ENCODE measurements around the gene ANAPC1. TPM values are rescaled to one million over a fixed set of nuclear protein-coding genes. Genes with fewer than 3 reads are reported as not detected.

ANAPC1 gene
- total and polyA plus RNA-seq, 9 of the 15 experiments (the other 6 are each of a cell fraction or from before 2014, with no cell fraction given): 14.0 to 126 (median 78.2) TPM

- 0 out of 2 replicates have a peak, but pooled peaks have one; percentile 19 for TF ChIP-seq NKRF (IDR thresholded peaks at IDR 0.05; ENCODE audit: borderline replicate concordance)
- TF ChIP-seq PYGO2 (tag; IDR thresholded peaks at IDR 0.05): no peak
- TF ChIP-seq MTF1 (CRISPR knock-in tag; IDR thresholded peaks at IDR 0.05; ENCODE audit: borderline replicate concordance): no peak
- TF ChIP-seq NCOA4 (IDR thresholded peaks at IDR 0.05; ENCODE audit: partially characterized antibody): no peak
- peak; percentile 39 for TF ChIP-seq HNRNPK (IDR thresholded peaks at IDR 0.05; ENCODE audit: low read depth, low read length, poor library complexity, severe bottlenecking)
- no peak for TF ChIP-seq TSC22D4 (tag; IDR thresholded peaks at IDR 0.05)
- no peak for TF ChIP-seq TRIM25 (IDR thresholded peaks at IDR 0.05; ENCODE audit: borderline replicate concordance)
- TF ChIP-seq BRF1 (IDR thresholded peaks at IDR 0.05; ENCODE audit: borderline replicate concordance, extremely low read depth, insufficient read length): no peak
- TF ChIP-seq TBP (optimal IDR thresholded peaks at IDR 0.05; ENCODE audit: low read depth, low read length): peak; percentile 23
- no peak for TF ChIP-seq SNRNP70 (optimal IDR thresholded peaks at IDR 0.05; ENCODE audit: low read depth, low read length)
- TF ChIP-seq POLR2G (IDR thresholded peaks at IDR 0.05; ENCODE audit: low read depth, low read length): peak; percentile 86
- TF ChIP-seq IRF2 (CRISPR knock-in tag; IDR thresholded peaks at IDR 0.05): no peak
- TF ChIP-seq FOXA3 (CRISPR knock-in tag; conservative IDR thresholded peaks at IDR 0.05 in 1 of 2, IDR thresholded peaks at IDR 0.05 in 1 of 2): no peak
- TF ChIP-seq RREB1 (CRISPR knock-in tag; IDR thresholded peaks at IDR 0.05): peak; percentile 92
- TF ChIP-seq ATF4 (CRISPR knock-in tag; IDR thresholded peaks at IDR 0.05): no peak
- TF ChIP-seq ARID2 (IDR thresholded peaks at IDR 0.05): no peak
These were observed 14.1 kb upstream of the ANAPC1 start, which contains the start of gene MERTK (continued) for GRCh38 chr2:111897924-111898702.

All from K562 (cell line).